ENCODE data around the gene PGF.

GRCh38 chr14:74982661-74983060 lies 27.3 kb upstream of the PGF start:
- no peak for TF ChIP-seq ZNF274 (IDR thresholded peaks at IDR 0.05; ENCODE audit: low read depth, low read length)
- TF ChIP-seq YY1 (IDR thresholded peaks at IDR 0.05; ENCODE audit: insufficient read depth, insufficient read length) = no peak
